ENCODE data around the gene GPC3. TPM values are rescaled to one million over a fixed set of nuclear protein-coding genes. Genes with fewer than 3 reads are reported as not detected.
A peak's percentile ranks its signal among the peaks of the same experiment; 100 is the strongest.

Gene GPC3
- total RNA-seq, 4 donors from 2014 or later = 8.4 to 28.2 (median 20.4) TPM

DNA sequence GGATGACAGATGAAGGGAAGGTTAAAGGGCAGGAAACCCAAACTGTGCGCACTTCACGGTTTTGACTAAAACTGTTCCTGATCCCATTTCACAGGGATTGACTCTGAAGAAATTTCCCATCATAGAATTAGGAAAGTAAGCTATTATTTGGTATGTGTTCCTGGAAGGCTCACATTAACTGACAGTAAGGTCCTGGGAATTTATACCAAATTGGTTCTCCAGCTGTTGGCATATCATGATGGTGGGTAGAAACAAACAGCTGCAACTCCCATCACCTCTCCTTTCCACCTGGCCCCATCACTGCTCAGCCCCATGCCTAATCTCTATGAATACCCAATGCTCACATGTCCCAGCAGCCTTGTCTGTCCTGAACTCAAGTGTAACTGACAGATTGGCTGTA is 121.2 kb downstream of the GPC3 start:
- no peak for TF ChIP-seq POLR2A (IDR thresholded peaks at IDR 0.05)
- TF ChIP-seq, protein P1, sequence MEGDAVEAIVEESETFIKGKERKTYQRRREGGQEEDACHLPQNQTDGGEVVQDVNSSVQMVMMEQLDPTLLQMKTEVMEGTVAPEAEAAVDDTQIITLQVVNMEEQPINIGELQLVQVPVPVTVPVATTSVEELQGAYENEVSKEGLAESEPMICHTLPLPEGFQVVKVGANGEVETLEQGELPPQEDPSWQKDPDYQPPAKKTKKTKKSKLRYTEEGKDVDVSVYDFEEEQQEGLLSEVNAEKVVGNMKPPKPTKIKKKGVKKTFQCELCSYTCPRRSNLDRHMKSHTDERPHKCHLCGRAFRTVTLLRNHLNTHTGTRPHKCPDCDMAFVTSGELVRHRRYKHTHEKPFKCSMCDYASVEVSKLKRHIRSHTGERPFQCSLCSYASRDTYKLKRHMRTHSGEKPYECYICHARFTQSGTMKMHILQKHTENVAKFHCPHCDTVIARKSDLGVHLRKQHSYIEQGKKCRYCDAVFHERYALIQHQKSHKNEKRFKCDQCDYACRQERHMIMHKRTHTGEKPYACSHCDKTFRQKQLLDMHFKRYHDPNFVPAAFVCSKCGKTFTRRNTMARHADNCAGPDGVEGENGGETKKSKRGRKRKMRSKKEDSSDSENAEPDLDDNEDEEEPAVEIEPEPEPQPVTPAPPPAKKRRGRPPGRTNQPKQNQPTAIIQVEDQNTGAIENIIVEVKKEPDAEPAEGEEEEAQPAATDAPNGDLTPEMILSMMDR (IDR thresholded peaks at IDR 0.05) = no peak
- no peaks in the 10 kb centered on the region for H3K9me3 ChIP-seq
- H3K27ac ChIP-seq = no peak overlapping the region
- no peaks in the 10 kb centered on the region for H3K27me3 ChIP-seq
- no peak for DNase-seq
- H3K4me1 ChIP-seq = no peaks in the 10 kb centered on the region
- no peak overlapping the region for H3K4me3 ChIP-seq (replicated peaks in 1 of 3)
- H3K36me3 ChIP-seq = no peaks in the 10 kb centered on the region
- 85 to 90% methylated on average over 2 of the region's 2 CpGs for WGBS, 2 donors
- intact Hi-C loops (cut with DNase I) = no loop called here

DNA sequence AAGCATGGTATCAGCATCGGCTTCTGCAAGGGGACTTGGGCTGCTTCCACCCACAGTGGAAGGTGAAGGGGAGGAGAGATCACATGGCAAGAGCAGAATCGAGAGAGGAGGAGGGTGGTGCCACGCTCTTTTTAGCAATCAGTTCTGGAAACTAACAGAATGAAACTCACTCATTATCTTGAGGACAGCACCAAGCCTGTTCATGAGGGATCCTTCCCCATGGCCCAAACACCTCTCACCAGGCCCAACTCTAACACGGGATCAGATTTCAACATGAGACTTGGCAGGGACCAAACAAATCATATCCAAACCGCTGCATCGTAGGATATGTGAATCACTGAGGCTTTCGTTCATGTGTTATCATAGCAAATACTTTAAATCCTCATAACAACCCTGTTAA is 125.5 kb downstream of the GPC3 start:
- Histone ChIP-seq H3K4me3 (replicated peaks in 1 of 3) (no peak overlapping the region), H3K27me3 (no peaks in the 10 kb centered on the region), H3K9me3 (no peaks in the 10 kb centered on the region), H3K36me3 (no peaks in the 10 kb centered on the region), H3K27ac (no peak overlapping the region), H3K4me1 (no peaks in the 10 kb centered on the region)
- TF ChIP-seq, protein P1 (IDR thresholded peaks at IDR 0.05) = no peak
- no peak for TF ChIP-seq POLR2A (IDR thresholded peaks at IDR 0.05)
- intact Hi-C loops (cut with DNase I) = no loop called here
- 27 to 34% methylated on average over 7 of the region's 7 CpGs for WGBS, 2 donors
- DNase-seq = peak in 1 of 2 donors; percentile 4

GRCh38 chrX:133859336-133859735 is 126.1 kb downstream of the GPC3 start:
- H3K4me1 ChIP-seq = no peaks in the 10 kb centered on the region
- H3K4me3 ChIP-seq (replicated peaks in 1 of 3) = no peak overlapping the region
- no peaks in the 10 kb centered on the region for H3K9me3 ChIP-seq
- no peaks in the 10 kb centered on the region for H3K27me3 ChIP-seq
- no peak for DNase-seq
- no peaks in the 10 kb centered on the region for H3K36me3 ChIP-seq
- H3K27ac ChIP-seq = no peak overlapping the region
- TF ChIP-seq, protein P1 (IDR thresholded peaks at IDR 0.05) = no peak
- no peak for TF ChIP-seq POLR2A (IDR thresholded peaks at IDR 0.05)
- 83 to 94% methylated on average over 3 of the region's 3 CpGs for WGBS, 2 donors
- intact Hi-C loops (cut with DNase I) = no loop called here

DNA sequence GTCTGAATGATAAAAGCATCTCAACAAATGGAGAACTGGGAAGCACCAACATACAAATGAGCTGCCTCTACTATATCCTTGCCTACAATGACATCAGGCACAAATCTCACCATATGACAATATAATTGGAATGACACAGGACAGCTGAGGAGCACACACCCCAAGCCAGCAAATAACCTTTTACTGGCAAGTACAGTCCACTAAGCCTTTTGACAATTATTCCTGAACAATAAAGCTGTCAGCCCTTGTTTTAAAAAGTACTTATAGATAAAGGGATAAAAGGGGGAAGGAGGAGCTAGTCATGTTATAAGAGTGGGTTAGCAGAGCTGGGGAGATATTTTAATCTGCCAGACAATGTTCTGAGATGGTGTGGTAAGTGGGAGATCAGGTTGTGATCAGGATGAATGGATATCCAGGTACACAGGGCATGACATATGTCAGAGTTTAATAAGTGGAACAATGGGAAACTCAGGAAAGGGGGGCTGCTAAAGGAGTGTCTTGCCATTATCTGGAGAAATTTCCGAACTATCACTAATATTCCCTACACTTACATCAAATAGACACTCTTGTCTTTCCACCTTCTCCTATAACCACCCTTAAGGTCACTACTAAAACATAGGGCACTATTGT is 127.6 kb downstream of the GPC3 start:
- TF ChIP-seq POLR2A (IDR thresholded peaks at IDR 0.05) = no peak
- TF ChIP-seq, protein P1 (IDR thresholded peaks at IDR 0.05) = no peak
- H3K9me3 ChIP-seq = no peaks in the 10 kb centered on the region
- H3K27ac ChIP-seq = no peak overlapping the region
- H3K4me3 ChIP-seq (replicated peaks in 1 of 3) = no peak overlapping the region
- H3K27me3 ChIP-seq = no peaks in the 10 kb centered on the region
- intact Hi-C loops (cut with DNase I) = no loop called here
- 95% methylated on average over 1 of the region's 1 CpG for WGBS, 2 donors
- no peaks in the 10 kb centered on the region for H3K4me1 ChIP-seq
- no peaks in the 10 kb centered on the region for H3K36me3 ChIP-seq
- DNase-seq = no peak

DNA sequence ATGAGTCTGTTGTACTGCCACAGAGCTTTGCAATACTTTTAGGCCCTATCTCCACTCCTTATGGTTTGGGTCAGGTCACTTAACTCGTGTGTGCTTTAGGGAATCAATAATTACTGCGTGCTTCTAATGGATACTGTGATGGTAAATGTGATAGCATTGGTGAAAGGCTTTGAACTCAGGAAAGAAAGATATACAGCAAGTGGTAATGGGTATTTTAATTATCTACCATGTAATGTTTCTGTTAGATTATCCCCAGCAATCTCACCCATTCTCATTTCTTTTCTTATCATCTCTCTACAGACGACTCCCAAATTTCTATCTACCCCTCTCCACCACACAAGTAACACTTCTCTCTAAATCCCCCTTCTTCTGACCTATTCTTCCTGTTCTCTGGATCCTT is 128.6 kb downstream of the GPC3 start:
- 80 to 84% methylated on average over 3 of the region's 3 CpGs for WGBS, 2 donors
- Histone ChIP-seq H3K27ac (no peak overlapping the region), H3K27me3 (no peaks in the 10 kb centered on the region), H3K4me1 (no peaks in the 10 kb centered on the region), H3K36me3 (no peaks in the 10 kb centered on the region), H3K9me3 (no peaks in the 10 kb centered on the region), H3K4me3 (replicated peaks in 1 of 3) (no peak overlapping the region)
- intact Hi-C loops (cut with DNase I) = no loop called here
- TF ChIP-seq POLR2A (IDR thresholded peaks at IDR 0.05) = no peak
- TF ChIP-seq, protein P1 (IDR thresholded peaks at IDR 0.05) = no peak
- DNase-seq = no peak

Data from thyroid gland (tissue), 4 donors.